Measurements from ENCODE around the gene GOLGA6L2.

GOLGA6L2 gene

GRCh38 chr15:23397779-23398178 is 49.3 kb downstream of the GOLGA6L2 start:
- H3K4me3 ChIP-seq (ENCODE audit: low read depth, low read length), result no peak overlapping the region
- TF ChIP-seq CTCF (IDR thresholded peaks at IDR 0.05; ENCODE audit: low read depth, low read length), result no peak

- no peak for TF ChIP-seq CTCF (IDR thresholded peaks at IDR 0.05; ENCODE audit: low read depth, low read length)
- H3K4me3 ChIP-seq (ENCODE audit: low read depth, low read length), result no peak overlapping the region
These were observed 51.2 kb downstream of the GOLGA6L2 start for GRCh38 chr15:23395832-23396231.

GRCh38 chr15:23395030-23395692 is 51.9 kb downstream of the GOLGA6L2 start:
- H3K4me3 ChIP-seq (ENCODE audit: low read depth, low read length), result no peak overlapping the region
- TF ChIP-seq CTCF (IDR thresholded peaks at IDR 0.05; ENCODE audit: low read depth, low read length), result no peak

Data from WI38 (cell line).